GM12801 (cell line): ENCODE results near the gene DNAH14.

Experiments
- CTCF ChIP-seq: IDR thresholded peaks from one replicate; pipeline ENCODE4 v1.5.1; 2011; ENCODE audit warnings: control low read depth; ENCODE audit not compliant: insufficient read length; ENCODE audit errors: extremely low read depth

The DNAH14 gene

GRCh38 chr1:225418059-225418458 is 488.6 kb downstream of the DNAH14 start:
- no peak for TF ChIP-seq CTCF

GRCh38 chr1:225418598-225418997 is 489.1 kb downstream of the DNAH14 start:
- no peak for TF ChIP-seq CTCF

- no peak for TF ChIP-seq CTCF
Measured at GRCh38 chr1:225422031-225422605, 492.6 kb downstream of the DNAH14 start.

GRCh38 chr1:225422795-225423517 is 493.5 kb downstream of the DNAH14 start:
- no peak for TF ChIP-seq CTCF

- no peak for TF ChIP-seq CTCF
Measured at GRCh38 chr1:225423518-225423855, 494.0 kb downstream of the DNAH14 start.

GRCh38 chr1:225424562-225425200 is 495.2 kb downstream of the DNAH14 start:
- no peak for TF ChIP-seq CTCF

- no peak for TF ChIP-seq CTCF
Measured at GRCh38 chr1:225425201-225425786, 495.8 kb downstream of the DNAH14 start.
